Gastrocnemius medialis (tissue), 4 donors: Measurements from ENCODE around the gene HNF4A. TPM values are rescaled to one million over a fixed set of nuclear protein-coding genes. Genes with fewer than 3 reads are reported as not detected.
A peak's percentile ranks its signal among the peaks of the same experiment; 100 is the strongest.
"Not testable (repeated sequence)": the region's sequence is repeated elsewhere in the genome, so short reads cannot be mapped to it uniquely, and the experiment has no call there.

Experiments used
- ATAC-seq, 2 donors: fragments of 150-250 bp; one replicate each; pipeline ENCODE4 v1.9.1; 2016
- DNase-seq, 2 donors: peaks; one replicate each; pipeline ENCODE4 v3.0.0-alpha.2; 2019
- H3K27ac ChIP-seq, 4 donors: fragments of 200-600 bp; sonication (generic); 1 replicate in 1 of 4; 2 replicates in 3 of 4; pipeline ENCODE4 v1.5.1; 2016 to 2018; ENCODE audit warnings: mild to moderate bottlenecking in 2 of 4, moderate library complexity in 1 of 4
- H3K27me3 ChIP-seq, 3 donors: fragments of 200-600 bp; sonication (generic) in 2 of 3; 1 replicate in 1 of 3; 2 replicates in 2 of 3; pipeline versions ENCODE4 v1.5.1 to v1.6.0; 2016 to 2019; ENCODE audit warnings: mild to moderate bottlenecking in 1 of 3, moderate library complexity in 1 of 3
- H3K36me3 ChIP-seq, 2 donors: fragments of 200-600 bp; sonication (generic) in 1 of 2; one replicate each; pipeline ENCODE4 v1.5.1; 2017 to 2018
- H3K4me1 ChIP-seq, 2 donors: fragments of 200-600 bp; sonication (generic) in 1 of 2; one replicate each; pipeline ENCODE4 v1.5.1; 2016 to 2017; ENCODE audit warnings: mild to moderate bottlenecking in 2 of 2
- H3K4me3 ChIP-seq, 4 donors: fragments of 200-600 bp; sonication (generic) in 3 of 4; 1 replicate in 1 of 4; 2 replicates in 3 of 4; pipeline ENCODE4 v1.5.1; 2016 to 2019; ENCODE audit warnings: mild to moderate bottlenecking in 2 of 4
- H3K9me3 ChIP-seq, 3 donors: fragments of 200-600 bp; sonication (generic) in 2 of 3; 1 replicate in 1 of 3; 2 replicates in 2 of 3; pipeline ENCODE4 v1.5.1; 2016 to 2019
- POLR2A ChIP-seq, 2 donors: fragments of 450-650 bp; IDR thresholded peaks; one replicate each; pipeline ENCODE4 v1.6.1; 2017; ENCODE audit warnings: antibody characterized with exemption in 2 of 2, mild to moderate bottlenecking in 2 of 2, moderate library complexity in 2 of 2
- in situ Hi-C, 4 donors: fragments of 200-750 bp; cut with MboI; loops; one replicate each; pipeline versions ENCODE4 v1.15.0 to v1.8.0; 2017; ENCODE audit warnings: low sequenced_read_pairs in 4 of 4
- intact Hi-C: fragments of 100-400 bp; cut with DNase I; formaldehyde crosslinking; loops from one replicate; pipeline ENCODE4 v1.15.1; 2023; ENCODE audit warnings: low total_unique reads
- total RNA-seq, 4 donors: library from RNA; depleted of rRNA; stranded (reverse); fragments of >200 nt; gene quantifications; one replicate each; pipeline versions ENCODE4 v1.1.0 to v1.2.3, GENCODE V29; 2016
- TF ChIP-seq, protein P1 (sequence below), 5 experiments: fragments of 450-650 bp in 3 of 5; fragments of 200-600 bp in 2 of 5; sonication (generic) in 2 of 5; IDR thresholded peaks in 4 of 5; conservative IDR thresholded peaks in 1 of 5; 1 replicate in 4 of 5; 2 replicates in 1 of 5; pipeline ENCODE4 v1.5.1; 2016 to 2019; ENCODE audit warnings: antibody characterized with exemption in 5 of 5, mild to moderate bottlenecking in 3 of 5, moderate library complexity in 3 of 5

The HNF4A gene
- total RNA-seq, 4 donors from 2014 or later: 0.29 to 0.83 (median 0.51) TPM; not detected in 1

DNA sequence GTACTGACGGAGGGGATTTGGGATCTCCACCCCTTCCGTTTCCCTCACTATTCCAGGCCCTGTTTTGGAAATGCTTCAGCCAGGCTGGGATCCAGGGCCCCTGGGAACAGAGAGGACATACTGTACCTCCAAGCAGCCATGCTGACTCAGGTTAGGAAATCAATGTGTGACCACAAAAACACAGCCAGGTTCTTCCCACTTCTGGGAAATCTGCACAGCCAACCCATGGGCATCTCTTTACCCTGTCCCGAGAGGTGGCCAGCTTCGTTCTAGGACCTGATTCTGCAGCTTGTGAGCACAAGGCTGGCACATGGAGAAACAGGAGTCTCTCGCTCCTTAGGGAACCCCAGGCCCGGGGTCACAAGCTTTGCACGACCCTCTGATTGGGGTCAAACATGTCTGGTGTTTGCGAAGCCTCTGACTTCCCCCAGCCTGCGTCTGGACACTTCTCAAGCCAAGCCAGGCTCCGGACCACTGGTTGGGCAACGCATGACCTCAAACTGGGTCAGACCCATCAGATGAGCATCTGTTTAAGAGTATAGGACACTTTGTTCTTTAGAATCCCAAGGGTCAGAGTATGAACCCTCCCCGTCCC is 111.9 kb downstream of the HNF4A start:
- Histone ChIP-seq H3K27ac (peak overlapping the region; percentile 60 to 88 (median 76)), H3K4me3 (no peak overlapping the region), H3K27me3 (no peaks in the 10 kb centered on the region), H3K36me3 (no peaks in the 10 kb centered on the region), H3K9me3 (no peaks in the 10 kb centered on the region), H3K4me1 (peaks cover 0 to 13% of the 10 kb centered on the region in 2 donors)
- in situ Hi-C loops: loop anchor here in 3 of 4 donors (10.0 to 25.0 kb wide), 3 partner anchors 73 to 255 kb away; partner anchors contain the start of gene OSER1 (in 3 of the 3)
- DNase-seq (peak; percentile 77 to 91), ATAC-seq (peak; percentile 86 to 88)
- intact Hi-C loops: loop anchor here (2.0 to 5.0 kb wide), 2 partner anchors 55 to 80 kb away; partner anchors contain the start of gene SERINC3
- TF ChIP-seq, protein P1, sequence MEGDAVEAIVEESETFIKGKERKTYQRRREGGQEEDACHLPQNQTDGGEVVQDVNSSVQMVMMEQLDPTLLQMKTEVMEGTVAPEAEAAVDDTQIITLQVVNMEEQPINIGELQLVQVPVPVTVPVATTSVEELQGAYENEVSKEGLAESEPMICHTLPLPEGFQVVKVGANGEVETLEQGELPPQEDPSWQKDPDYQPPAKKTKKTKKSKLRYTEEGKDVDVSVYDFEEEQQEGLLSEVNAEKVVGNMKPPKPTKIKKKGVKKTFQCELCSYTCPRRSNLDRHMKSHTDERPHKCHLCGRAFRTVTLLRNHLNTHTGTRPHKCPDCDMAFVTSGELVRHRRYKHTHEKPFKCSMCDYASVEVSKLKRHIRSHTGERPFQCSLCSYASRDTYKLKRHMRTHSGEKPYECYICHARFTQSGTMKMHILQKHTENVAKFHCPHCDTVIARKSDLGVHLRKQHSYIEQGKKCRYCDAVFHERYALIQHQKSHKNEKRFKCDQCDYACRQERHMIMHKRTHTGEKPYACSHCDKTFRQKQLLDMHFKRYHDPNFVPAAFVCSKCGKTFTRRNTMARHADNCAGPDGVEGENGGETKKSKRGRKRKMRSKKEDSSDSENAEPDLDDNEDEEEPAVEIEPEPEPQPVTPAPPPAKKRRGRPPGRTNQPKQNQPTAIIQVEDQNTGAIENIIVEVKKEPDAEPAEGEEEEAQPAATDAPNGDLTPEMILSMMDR (IDR thresholded peaks at IDR 0.05 in 4 of 5, conservative IDR thresholded peaks at IDR 0.05 in 1 of 5): no peak
- no peak for TF ChIP-seq POLR2A (IDR thresholded peaks at IDR 0.05)

DNA sequence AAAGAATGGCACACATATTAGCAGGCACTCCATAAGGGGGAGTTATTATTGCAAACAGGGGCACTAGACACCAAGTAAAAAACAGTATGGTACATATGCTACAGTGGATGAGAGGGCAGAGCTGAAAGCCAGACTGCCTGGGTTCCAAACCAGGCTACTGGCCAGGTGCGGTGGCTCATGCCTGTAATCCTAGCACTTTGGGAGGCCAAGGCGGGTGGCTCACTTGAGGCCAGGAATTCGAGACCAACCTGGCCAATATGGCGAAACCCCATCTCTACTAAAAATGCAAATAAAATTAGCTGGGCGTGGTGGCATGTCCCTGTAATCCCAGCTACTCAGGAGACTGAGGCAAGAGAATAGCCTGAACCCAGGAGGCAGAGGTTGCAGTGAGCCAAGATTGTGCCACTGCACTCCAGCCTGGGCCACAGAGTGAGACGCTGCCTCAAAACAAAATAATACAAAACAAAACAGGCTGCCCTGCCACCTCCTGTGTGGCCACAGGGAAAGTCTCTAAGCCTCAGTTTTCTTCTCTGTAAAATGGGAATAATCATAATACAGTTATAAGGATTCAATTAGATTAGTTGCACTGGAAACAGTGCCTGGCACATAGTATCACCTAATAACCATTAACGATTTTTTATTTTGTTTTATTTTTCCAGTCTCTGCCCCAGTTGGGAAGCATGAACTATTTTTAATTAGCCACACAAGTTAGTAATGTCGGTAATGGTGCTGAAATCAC is 112.7 kb downstream of the HNF4A start:
- no peak overlapping the region for H3K4me3 ChIP-seq
- H3K27me3 ChIP-seq: no peaks in the 10 kb centered on the region
- peak overlapping the region; percentile 60 to 88 (median 76) for H3K27ac ChIP-seq
- H3K36me3 ChIP-seq: no peaks in the 10 kb centered on the region
- intact Hi-C loops (loop anchor here (5.0 kb wide), 1 partner anchor 81 kb away; no protein-coding TSS in a partner anchor), in situ Hi-C loops (loop anchor here in 3 of 4 donors (10.0 to 25.0 kb wide), 3 partner anchors 73 to 256 kb away; partner anchors contain the start of gene OSER1 (in 3 of the 3))
- DNase-seq: peak in 1 of 2 donors; percentile 48
- TF ChIP-seq POLR2A (IDR thresholded peaks at IDR 0.05): no peak
- TF ChIP-seq, protein P1 (IDR thresholded peaks at IDR 0.05 in 4 of 5, conservative IDR thresholded peaks at IDR 0.05 in 1 of 5): no peak
- H3K9me3 ChIP-seq: no peaks in the 10 kb centered on the region
- peaks cover 0 to 13% of the 10 kb centered on the region in 2 donors for H3K4me1 ChIP-seq
- peak in 1 of 2 donors; percentile 5 for ATAC-seq

DNA sequence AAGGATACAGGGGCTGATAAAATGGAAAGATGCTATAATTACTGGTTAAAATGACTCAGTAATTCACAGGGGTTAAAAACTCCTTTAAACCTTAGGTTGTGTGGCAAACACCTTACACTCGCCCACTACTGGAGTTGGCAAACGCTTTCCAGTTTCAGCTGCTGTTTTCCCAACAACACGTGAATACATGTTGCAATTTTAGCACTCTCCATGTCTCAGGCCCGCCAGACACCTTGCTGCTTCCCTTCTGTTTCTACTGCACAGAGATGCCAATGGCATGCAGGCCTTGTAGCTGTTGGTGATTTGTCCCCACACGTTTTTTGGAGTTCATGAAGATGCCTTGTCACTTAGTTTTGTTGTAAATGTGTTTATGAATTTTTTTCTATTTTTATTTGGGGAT is 114.8 kb downstream of the HNF4A start:
- ATAC-seq (no peak), DNase-seq (peak in 1 of 2 donors; percentile 44)
- Histone ChIP-seq H3K4me1 (peaks cover 4 to 16% of the 10 kb centered on the region in 2 donors), H3K36me3 (no peaks in the 10 kb centered on the region), H3K4me3 (no peak overlapping the region), H3K27me3 (no peaks in the 10 kb centered on the region), H3K9me3 (no peaks in the 10 kb centered on the region), H3K27ac (no peak overlapping the region)
- intact Hi-C loops (no loop called here), in situ Hi-C loops (loop anchor here (10.0 to 25.0 kb wide), 3 partner anchors 134 to 258 kb away; partner anchors contain the start of gene OSER1 (in 4 of the 4))
- TF ChIP-seq, protein P1 (IDR thresholded peaks at IDR 0.05 in 4 of 5, conservative IDR thresholded peaks at IDR 0.05 in 1 of 5): no peak
- no peak for TF ChIP-seq POLR2A (IDR thresholded peaks at IDR 0.05)

DNA sequence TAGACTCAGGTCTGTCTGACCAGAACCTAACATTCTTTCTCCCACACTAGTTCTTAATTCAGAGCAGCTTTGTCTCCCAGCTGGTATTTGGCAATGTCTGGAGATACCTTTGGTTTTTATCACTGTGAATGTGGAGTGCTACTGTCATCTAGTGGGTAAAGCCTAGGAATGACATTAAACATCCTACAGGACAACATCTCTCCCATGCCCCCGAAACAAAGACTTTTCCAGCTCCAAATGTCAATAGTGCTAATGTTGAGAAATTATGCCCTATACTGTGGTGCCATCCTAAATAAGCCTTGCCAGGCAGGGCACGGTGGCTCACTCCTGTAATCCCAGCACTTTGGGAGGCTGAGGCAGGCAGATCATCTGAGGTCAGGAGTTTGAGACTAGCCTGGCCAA is 116.0 kb downstream of the HNF4A start:
- ATAC-seq: no peak
- in situ Hi-C loops (loop anchor here (10.0 to 25.0 kb wide), 3 partner anchors 133 to 259 kb away; partner anchors contain the start of gene OSER1 (in 4 of the 4)), intact Hi-C loops (no loop called here)
- no peak overlapping the region for H3K4me3 ChIP-seq
- no peaks in the 10 kb centered on the region for H3K27me3 ChIP-seq
- no peak for DNase-seq
- H3K27ac ChIP-seq: no peak overlapping the region
- TF ChIP-seq, protein P1 (IDR thresholded peaks at IDR 0.05 in 4 of 5, conservative IDR thresholded peaks at IDR 0.05 in 1 of 5): peak; percentile 26 to 51 (median 40)
- TF ChIP-seq POLR2A (IDR thresholded peaks at IDR 0.05): no peak
- H3K36me3 ChIP-seq: no peaks in the 10 kb centered on the region
- no peaks in the 10 kb centered on the region for H3K9me3 ChIP-seq
- H3K4me1 ChIP-seq: peaks cover 12 to 24% of the 10 kb centered on the region in 2 donors

DNA sequence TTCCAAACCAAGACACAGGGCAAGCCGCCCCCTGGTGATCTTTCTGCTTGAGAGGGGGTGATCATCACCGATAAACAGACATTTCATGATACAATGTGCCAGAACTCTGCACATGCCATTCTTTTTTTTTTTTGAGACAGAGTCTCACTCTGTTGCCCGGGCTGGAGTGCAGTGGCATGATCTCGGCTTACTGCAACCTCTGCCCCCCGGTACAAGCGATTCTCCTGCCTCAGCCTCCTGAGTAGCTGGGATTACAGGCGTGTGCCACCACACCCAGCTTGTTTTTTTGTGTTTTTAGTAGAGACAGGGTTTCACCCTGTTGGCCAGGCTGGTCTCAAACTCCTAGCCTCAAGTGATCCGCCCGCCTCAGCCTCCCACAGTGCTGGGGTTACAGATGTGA is 116.8 kb downstream of the HNF4A start:
- intact Hi-C loops, H3K27me3 ChIP-seq, H3K4me3 ChIP-seq, H3K9me3 ChIP-seq, H3K27ac ChIP-seq, ATAC-seq, H3K36me3 ChIP-seq, DNase-seq: not testable (repeated sequence)
- in situ Hi-C loops: loop anchor here (10.0 to 25.0 kb wide), 3 partner anchors 133 to 260 kb away; partner anchors contain the start of gene OSER1 (in 4 of the 4)
- peaks cover 15 to 21% of the 10 kb centered on the region in 2 donors for H3K4me1 ChIP-seq
